Gastrocnemius medialis (tissue), 4 donors: ENCODE data around the gene SRPX.

Experiments
- CTCF ChIP-seq, 5 experiments: fragments of 450-650 bp in 3 of 5; fragments of 200-600 bp in 2 of 5; sonication (generic) in 2 of 5; IDR thresholded peaks in 4 of 5; conservative IDR thresholded peaks in 1 of 5; 1 replicate in 4 of 5; 2 replicates in 1 of 5; pipeline ENCODE4 v1.5.1; 2016 to 2019; ENCODE audit warnings: antibody characterized with exemption in 5 of 5, mild to moderate bottlenecking in 3 of 5, moderate library complexity in 3 of 5
- POLR2A ChIP-seq, 2 donors: fragments of 450-650 bp; IDR thresholded peaks; one replicate each; pipeline ENCODE4 v1.6.1; 2017; ENCODE audit warnings: antibody characterized with exemption in 2 of 2, mild to moderate bottlenecking in 2 of 2, moderate library complexity in 2 of 2

- TF ChIP-seq CTCF (IDR thresholded peaks at IDR 0.05 in 4 of 5, conservative IDR thresholded peaks at IDR 0.05 in 1 of 5) = no peak
- TF ChIP-seq POLR2A (IDR thresholded peaks at IDR 0.05) = no peak
Observed at GRCh38 chrX:38138900-38139299, 81.8 kb downstream of the SRPX start.
